Measurements from ENCODE around the gene MCRIP2.

MCRIP2 gene

DNA sequence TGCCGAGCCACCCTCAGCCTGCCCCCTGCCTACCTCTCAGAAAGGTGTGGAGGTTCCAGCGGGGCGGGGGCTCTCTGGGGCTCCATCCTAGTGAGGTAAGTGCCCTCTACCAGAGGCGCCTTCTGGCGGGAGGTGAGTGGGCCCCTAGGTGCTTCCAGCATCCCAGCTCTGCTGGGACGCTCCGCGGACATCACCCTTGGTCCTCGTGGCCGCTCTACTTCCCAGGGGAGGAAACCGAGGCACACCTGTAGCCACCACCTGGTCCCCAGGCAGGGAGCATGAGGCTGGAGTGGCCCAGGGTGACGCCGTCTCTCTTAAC lies 1.4 kb downstream of the MCRIP2 start:
- no peaks in the 10 kb centered on the region for H3K9me3 ChIP-seq (ENCODE audit: control insufficient read depth, low read length)
- H3K27ac ChIP-seq (ENCODE audit: low read depth, low read length, severe bottlenecking), result no peak overlapping the region
- no peaks in the 10 kb centered on the region for H3K36me3 ChIP-seq (ENCODE audit: control insufficient read depth, insufficient read depth, low read length)
- peak overlapping the region; percentile 56 for H3K4me3 ChIP-seq (ENCODE audit: extremely low read depth, insufficient read depth, low read length, poor library complexity, severe bottlenecking)
- 92 to 94% methylated on average over 10 to 11 of the region's 13 CpGs for WGBS, 2 experiments (ENCODE audit: insufficient coverage in 2 of 2)
- peaks cover 10% of the 10 kb centered on the region for H3K4me1 ChIP-seq (ENCODE audit: control insufficient read depth, insufficient read depth, low read length, poor library complexity, severe bottlenecking)

DNA sequence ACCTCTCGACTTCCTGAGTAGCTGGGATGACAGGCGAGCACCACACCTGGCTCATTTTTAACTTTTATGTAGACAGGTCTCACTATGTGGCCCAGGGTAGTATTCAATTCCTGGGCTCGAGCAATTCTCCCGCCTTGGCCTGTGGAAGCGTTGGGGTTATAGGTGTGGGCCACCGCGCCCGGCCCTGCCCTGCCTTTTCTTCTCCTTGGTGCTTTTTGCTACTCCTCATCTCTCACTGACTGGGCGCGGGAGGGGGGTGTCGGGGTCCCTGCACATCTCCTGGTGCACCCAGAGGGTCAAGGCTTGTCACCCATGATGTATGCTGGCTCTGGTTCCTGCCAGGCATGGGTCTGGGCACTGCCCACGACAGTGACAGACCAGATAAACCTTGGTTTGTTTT lies 2.9 kb downstream of the MCRIP2 start:
- Histone ChIP-seq H3K4me3 (ENCODE audit: extremely low read depth, insufficient read depth, low read length, poor library complexity, severe bottlenecking) (no peak overlapping the region), H3K4me1 (ENCODE audit: control insufficient read depth, insufficient read depth, low read length, poor library complexity, severe bottlenecking) (peaks cover 12% of the 10 kb centered on the region), H3K27ac (ENCODE audit: low read depth, low read length, severe bottlenecking) (no peak overlapping the region), H3K36me3 (ENCODE audit: control insufficient read depth, insufficient read depth, low read length) (no peaks in the 10 kb centered on the region), H3K9me3 (ENCODE audit: control insufficient read depth, low read length) (no peaks in the 10 kb centered on the region)
- 99 to 100% methylated on average over 3 to 12 of the region's 12 CpGs for WGBS, 2 experiments (ENCODE audit: insufficient coverage in 2 of 2)

DNA sequence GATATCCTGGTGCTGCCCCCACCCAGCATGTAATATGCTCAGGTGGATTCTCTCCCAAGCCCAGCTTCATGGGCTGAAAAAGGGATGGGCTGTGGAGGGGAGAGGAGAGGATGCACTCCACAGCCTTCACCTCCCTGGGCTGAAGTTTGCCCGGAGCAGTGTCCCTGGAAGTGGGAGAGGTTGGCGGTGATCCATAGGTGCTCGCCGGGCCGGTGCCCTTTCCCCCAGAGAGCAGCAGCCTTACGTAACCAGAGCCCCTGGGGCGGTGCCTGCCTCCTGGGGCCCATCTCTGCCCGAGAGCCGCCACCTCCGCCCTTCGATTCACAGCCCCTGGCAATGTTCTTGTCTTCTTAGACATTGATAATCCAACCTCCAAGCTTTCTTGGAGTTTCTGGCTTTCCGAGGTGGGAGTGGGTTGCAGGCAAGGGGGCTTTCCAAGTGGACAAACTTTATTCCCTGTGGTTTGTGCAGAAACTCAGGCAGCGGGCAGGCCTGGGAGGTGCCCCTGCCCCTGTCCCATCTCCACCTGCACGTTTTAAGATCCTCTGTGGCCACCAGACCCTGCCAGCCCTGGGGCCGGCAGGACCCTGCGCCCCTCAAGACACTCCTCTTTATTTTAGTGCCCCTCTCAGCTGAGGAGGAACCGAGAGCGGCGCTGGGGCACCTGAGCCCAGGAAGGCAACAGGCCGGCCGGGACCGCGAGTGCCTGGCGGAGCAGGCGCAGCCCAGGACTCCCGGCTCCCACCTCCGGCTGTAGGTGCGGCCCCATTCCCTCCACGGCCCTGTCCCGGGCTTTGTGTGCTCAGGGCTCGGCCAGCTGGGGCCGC lies 4.4 kb downstream of the MCRIP2 start:
- H3K36me3 ChIP-seq (ENCODE audit: control insufficient read depth, insufficient read depth, low read length), result no peaks in the 10 kb centered on the region
- H3K4me3 ChIP-seq (ENCODE audit: extremely low read depth, insufficient read depth, low read length, poor library complexity, severe bottlenecking), result no peak overlapping the region
- H3K27ac ChIP-seq (ENCODE audit: low read depth, low read length, severe bottlenecking), result no peak overlapping the region
- peaks cover 12% of the 10 kb centered on the region for H3K4me1 ChIP-seq (ENCODE audit: control insufficient read depth, insufficient read depth, low read length, poor library complexity, severe bottlenecking)
- H3K9me3 ChIP-seq (ENCODE audit: control insufficient read depth, low read length), result no peaks in the 10 kb centered on the region
- WGBS, 2 experiments (ENCODE audit: insufficient coverage in 2 of 2), result 85 to 93% methylated on average over 22 to 29 of the region's 32 CpGs

DNA sequence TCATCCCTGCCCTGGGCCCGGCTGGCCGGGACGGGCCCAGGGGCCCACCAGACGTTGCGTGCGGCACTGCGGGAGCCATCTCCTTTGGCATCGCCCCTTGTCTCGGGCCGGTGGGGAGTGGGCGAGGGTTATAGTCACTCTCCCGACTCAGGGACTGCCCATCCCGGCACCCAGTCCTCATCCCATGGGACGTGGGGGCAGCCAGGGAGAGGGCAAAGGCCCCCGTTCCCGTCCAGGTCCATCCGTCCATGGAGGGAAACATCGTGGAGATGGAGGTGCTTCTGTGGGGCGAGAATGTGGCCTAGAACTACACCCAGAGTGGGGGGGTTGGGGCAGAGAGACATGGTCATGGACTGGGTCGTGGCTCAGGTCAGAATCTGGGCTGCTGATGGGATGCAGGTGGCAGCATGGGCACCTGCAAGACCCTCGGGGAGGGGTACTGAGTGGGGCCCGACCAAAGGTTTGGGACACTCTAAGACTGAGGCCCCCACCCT lies 5.1 kb downstream of the MCRIP2 start:
- Histone ChIP-seq H3K27ac (ENCODE audit: low read depth, low read length, severe bottlenecking) (no peak overlapping the region), H3K36me3 (ENCODE audit: control insufficient read depth, insufficient read depth, low read length) (no peaks in the 10 kb centered on the region), H3K4me1 (ENCODE audit: control insufficient read depth, insufficient read depth, low read length, poor library complexity, severe bottlenecking) (peaks cover 12% of the 10 kb centered on the region), H3K4me3 (ENCODE audit: extremely low read depth, insufficient read depth, low read length, poor library complexity, severe bottlenecking) (no peak overlapping the region), H3K9me3 (ENCODE audit: control insufficient read depth, low read length) (no peaks in the 10 kb centered on the region)
- WGBS, 2 experiments (ENCODE audit: insufficient coverage in 2 of 2), result 90 to 96% methylated on average over 17 to 22 of the region's 22 CpGs

DNA sequence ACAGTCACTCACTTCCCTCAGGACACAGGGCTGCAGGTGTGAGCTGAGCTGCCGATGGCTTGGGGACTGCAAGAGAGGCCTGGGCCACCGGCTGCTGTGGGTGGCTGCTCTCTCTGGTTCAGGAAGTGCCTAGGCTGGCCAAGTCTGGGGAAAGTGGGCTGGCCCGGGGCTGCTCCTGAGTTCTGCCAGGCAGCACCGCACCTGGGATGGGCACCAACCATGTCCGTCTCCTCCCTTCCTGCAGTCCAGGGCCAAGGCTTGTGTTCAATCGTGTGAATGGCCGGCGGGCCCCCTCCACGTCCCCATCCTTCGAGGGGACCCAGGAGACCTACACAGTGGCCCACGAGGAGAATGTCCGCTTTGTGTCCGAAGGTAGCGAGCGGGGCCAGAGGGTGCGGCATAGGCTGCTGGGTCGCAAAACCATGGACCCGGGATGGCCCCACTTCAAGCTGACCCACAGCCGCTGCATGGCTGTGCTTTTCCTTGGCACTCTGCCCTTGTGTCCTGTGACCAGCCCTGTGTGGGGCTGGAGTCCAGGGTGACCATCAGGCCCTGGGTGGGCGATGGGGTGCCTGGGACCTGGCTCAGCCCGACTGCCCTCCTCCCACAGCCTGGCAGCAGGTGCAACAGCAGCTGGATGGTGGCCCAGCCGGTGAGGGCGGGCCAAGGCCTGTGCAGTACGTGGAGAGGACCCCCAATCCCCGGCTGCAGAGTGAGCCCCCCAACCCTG lies 5.7 kb downstream of the MCRIP2 start:
- WGBS, 2 experiments (ENCODE audit: insufficient coverage in 2 of 2), result 95 to 97% methylated on average over 21 to 23 of the region's 25 CpGs
- Histone ChIP-seq H3K27ac (ENCODE audit: low read depth, low read length, severe bottlenecking) (no peak overlapping the region), H3K4me1 (ENCODE audit: control insufficient read depth, insufficient read depth, low read length, poor library complexity, severe bottlenecking) (peaks cover 12% of the 10 kb centered on the region), H3K9me3 (ENCODE audit: control insufficient read depth, low read length) (no peaks in the 10 kb centered on the region), H3K4me3 (ENCODE audit: extremely low read depth, insufficient read depth, low read length, poor library complexity, severe bottlenecking) (no peak overlapping the region), H3K36me3 (ENCODE audit: control insufficient read depth, insufficient read depth, low read length) (peaks cover 5% of the 10 kb centered on the region)

DNA sequence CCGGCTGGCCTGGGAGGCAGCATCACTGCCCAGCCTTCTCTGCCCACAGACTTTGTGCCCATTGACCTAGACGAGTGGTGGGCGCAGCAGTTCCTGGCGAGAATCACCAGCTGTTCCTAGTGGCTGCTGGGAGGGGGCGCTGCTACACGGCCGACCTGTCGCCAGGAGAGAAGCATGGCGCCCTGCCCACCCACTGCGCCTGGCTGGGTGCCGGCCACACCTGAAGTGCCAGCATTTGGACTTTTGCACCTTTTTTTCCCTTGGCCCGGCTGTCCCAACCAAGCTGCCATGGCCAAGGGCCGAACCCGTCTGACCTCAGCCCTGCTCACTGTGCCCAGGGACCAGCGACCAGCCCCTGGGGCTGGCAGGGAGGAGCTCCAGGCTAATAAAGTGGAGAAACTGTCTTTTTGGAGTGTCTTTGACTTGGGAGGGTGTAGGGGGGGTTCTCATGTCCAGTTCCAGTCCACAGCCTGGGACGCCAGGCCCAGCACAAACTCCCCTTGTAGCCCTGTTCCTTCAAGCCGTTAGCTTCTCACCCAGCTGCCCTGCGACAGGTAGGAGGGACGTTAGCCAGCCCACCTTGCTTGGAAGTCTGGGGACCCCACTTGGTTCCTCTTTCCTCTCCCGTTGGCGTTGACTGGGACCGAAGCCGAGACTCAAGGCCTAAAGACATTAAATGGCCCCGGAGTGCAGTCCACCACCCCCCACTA lies 6.6 kb downstream of the MCRIP2 start:
- WGBS, 2 experiments (ENCODE audit: insufficient coverage in 2 of 2), result 64 to 69% methylated on average over 21 to 24 of the region's 24 CpGs
- Histone ChIP-seq H3K4me1 (ENCODE audit: control insufficient read depth, insufficient read depth, low read length, poor library complexity, severe bottlenecking) (peaks cover 7% of the 10 kb centered on the region), H3K36me3 (ENCODE audit: control insufficient read depth, insufficient read depth, low read length) (peaks cover 10% of the 10 kb centered on the region), H3K4me3 (ENCODE audit: extremely low read depth, insufficient read depth, low read length, poor library complexity, severe bottlenecking) (peak overlapping the region; percentile 66), H3K9me3 (ENCODE audit: control insufficient read depth, low read length) (no peaks in the 10 kb centered on the region), H3K27ac (ENCODE audit: low read depth, low read length, severe bottlenecking) (peak overlapping the region; percentile 77)

DNA sequence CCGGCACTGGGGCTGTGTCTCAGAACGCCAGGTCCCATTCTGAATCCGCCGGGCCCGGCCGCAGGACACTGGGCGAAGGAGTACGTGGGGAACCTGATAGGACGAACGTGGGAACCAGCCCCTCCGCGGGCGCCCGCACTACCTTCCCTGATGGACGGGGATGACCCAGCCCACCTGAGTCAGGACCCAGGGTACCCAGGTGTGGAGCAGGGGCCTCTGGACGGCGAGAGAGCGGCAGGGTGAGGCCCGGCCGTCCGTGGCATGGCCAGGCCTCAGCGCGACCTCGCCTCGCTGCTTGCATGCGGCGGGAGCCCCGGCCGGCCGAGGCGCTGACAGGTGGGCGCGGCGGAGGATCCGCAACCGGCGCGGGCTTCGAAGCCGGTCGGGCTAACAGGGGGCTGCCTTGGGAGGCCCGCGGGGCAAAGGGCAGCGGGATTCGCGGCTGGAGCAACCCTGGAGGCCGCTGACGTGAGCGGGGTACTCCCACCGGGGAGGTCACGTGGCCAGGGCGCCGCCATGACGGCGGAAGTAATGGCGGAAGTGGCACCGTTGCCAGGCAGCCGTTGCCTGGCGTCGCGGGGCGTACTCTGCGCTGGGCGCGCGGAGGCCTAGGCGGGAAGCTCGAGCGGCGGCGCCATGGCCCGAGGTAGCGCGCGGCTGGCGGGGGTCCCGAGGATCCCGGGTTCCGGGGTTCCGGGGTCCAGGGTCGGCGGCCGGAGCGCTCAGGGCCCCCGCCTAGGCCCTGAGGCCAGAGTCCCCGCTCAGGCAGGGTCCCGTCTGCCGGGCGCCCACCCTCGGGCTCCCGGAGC lies 7.4 kb downstream of the MCRIP2 start, which contains the start of gene WDR90:
TSS of gene WDR90 (plus strand) at position 585 of the 809 bp plus-strand sequence. CDS start at position 637, 52 bp downstream.
- Histone ChIP-seq H3K27ac (ENCODE audit: low read depth, low read length, severe bottlenecking) (peak within 1 kb of the TSS; percentile 77), H3K4me3 (ENCODE audit: extremely low read depth, insufficient read depth, low read length, poor library complexity, severe bottlenecking) (peak within 1 kb of the TSS; percentile 66), H3K4me1 (ENCODE audit: control insufficient read depth, insufficient read depth, low read length, poor library complexity, severe bottlenecking) (peaks cover 7% of the 10 kb centered on the region), H3K36me3 (ENCODE audit: control insufficient read depth, insufficient read depth, low read length) (peaks cover 14% of the 10 kb centered on the region), H3K9me3 (ENCODE audit: control insufficient read depth, low read length) (no peaks in the 10 kb centered on the region)
- WGBS, 2 experiments (ENCODE audit: insufficient coverage in 2 of 2), result 4% methylated on average over 69 to 91 of the region's 91 CpGs

DNA sequence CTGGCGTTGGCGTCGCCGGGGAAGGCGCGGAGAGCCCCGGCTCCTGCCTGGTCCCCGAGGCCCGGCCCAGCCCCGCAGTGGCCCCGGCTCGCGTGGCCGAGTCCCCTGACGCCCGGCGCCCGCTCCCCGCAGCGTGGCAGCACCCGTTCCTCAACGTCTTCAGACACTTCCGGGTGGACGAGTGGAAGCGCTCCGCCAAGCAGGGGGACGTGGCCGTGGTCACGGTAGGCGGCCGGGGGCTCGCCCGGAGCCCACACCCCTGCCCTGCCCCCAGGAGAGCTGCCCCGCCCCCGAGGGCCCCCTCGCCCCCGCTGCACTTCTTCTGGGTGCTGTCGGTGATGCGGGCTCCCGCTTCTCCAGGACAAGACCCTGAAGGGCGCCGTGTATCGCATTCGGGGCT lies 8.0 kb downstream of the MCRIP2 start:
- Histone ChIP-seq H3K36me3 (ENCODE audit: control insufficient read depth, insufficient read depth, low read length) (peaks cover 16% of the 10 kb centered on the region), H3K4me1 (ENCODE audit: control insufficient read depth, insufficient read depth, low read length, poor library complexity, severe bottlenecking) (peaks cover 7% of the 10 kb centered on the region), H3K9me3 (ENCODE audit: control insufficient read depth, low read length) (no peaks in the 10 kb centered on the region), H3K27ac (ENCODE audit: low read depth, low read length, severe bottlenecking) (no peak overlapping the region), H3K4me3 (ENCODE audit: extremely low read depth, insufficient read depth, low read length, poor library complexity, severe bottlenecking) (peak overlapping the region; percentile 66)
- WGBS, 2 experiments (ENCODE audit: insufficient coverage in 2 of 2), result 10 to 11% methylated on average over 29 to 35 of the region's 44 CpGs

DNA sequence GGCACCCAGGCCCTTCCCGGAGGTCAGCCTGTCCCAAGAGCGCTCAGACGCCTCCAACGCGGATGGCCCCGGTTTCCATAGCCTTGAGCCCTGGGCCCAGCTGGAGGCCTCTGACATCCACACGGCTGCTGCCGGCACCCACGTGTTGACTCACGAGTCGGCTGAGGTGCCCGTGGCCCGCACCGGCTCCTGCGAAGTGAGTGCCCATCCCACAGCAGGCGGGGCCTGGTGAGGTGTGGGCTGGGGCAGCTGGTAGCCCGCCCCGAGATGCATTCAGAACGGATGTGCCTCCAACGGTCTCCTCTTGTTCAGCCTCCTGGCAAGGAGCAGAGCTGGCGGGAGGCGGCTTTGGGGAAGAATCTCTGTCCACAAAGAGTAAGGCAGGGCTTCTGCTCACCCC lies 10.2 kb downstream of the MCRIP2 start:
- Histone ChIP-seq H3K4me1 (ENCODE audit: control insufficient read depth, insufficient read depth, low read length, poor library complexity, severe bottlenecking) (peaks cover 7% of the 10 kb centered on the region), H3K9me3 (ENCODE audit: control insufficient read depth, low read length) (no peaks in the 10 kb centered on the region), H3K27ac (ENCODE audit: low read depth, low read length, severe bottlenecking) (no peak overlapping the region), H3K4me3 (ENCODE audit: extremely low read depth, insufficient read depth, low read length, poor library complexity, severe bottlenecking) (no peak overlapping the region), H3K36me3 (ENCODE audit: control insufficient read depth, insufficient read depth, low read length) (peaks cover 20% of the 10 kb centered on the region)
- WGBS, 2 experiments (ENCODE audit: insufficient coverage in 2 of 2), result 93 to 95% methylated on average over 19 to 22 of the region's 22 CpGs

All from mesodermal cell (in vitro differentiated cells).